GM10266 (cell line): ENCODE data around the gene CD164.

ENCODE experiments used
- DNase-seq: peaks from one replicate; pipeline ENCODE4 v3.0.0; 2012; ENCODE audit errors: extremely low spot score
- CTCF ChIP-seq: IDR thresholded peaks from 2 replicates; pipeline ENCODE4 v1.5.1; 2012; ENCODE audit warnings: mild to moderate bottlenecking, low read depth; ENCODE audit not compliant: control insufficient read depth, insufficient read depth; ENCODE audit errors: missing control alignments

Gene CD164

GRCh38 chr6:109331081-109331480, 51.2 kb downstream of the CD164 start:
- no peak for DNase-seq
- TF ChIP-seq CTCF, result no peak

GRCh38 chr6:109330263-109330662, 52.0 kb downstream of the CD164 start:
- no peak for TF ChIP-seq CTCF
- no peak for DNase-seq

GRCh38 chr6:109328629-109329028, 53.6 kb downstream of the CD164 start:
- TF ChIP-seq CTCF, result no peak
- DNase-seq, result no peak

GRCh38 chr6:109327959-109328358, 54.3 kb downstream of the CD164 start:
- TF ChIP-seq CTCF, result no peak
- no peak for DNase-seq

GRCh38 chr6:109327491-109327890, 54.8 kb downstream of the CD164 start:
- no peak for DNase-seq
- no peak for TF ChIP-seq CTCF

GRCh38 chr6:109326351-109326750, 55.9 kb downstream of the CD164 start:
- no peak for DNase-seq
- TF ChIP-seq CTCF, result no peak

- no peak for TF ChIP-seq CTCF
- no peak for DNase-seq
Observed at GRCh38 chr6:109325400-109325801, 56.9 kb downstream of the CD164 start.
